Choroid plexus epithelial cell (primary cell): ENCODE data around the gene RBM23.

ENCODE experiments used
- DNase-seq: peaks from one replicate; pipeline ENCODE4 v3.0.0-alpha.2; 2010; ENCODE audit warnings: low read depth
- H3K4me3 ChIP-seq: 2 replicates; pipeline ENCODE4 v1.5.1; 2011; ENCODE audit warnings: low read depth, mild to moderate bottlenecking, control low read depth, low read length, moderate library complexity
- CTCF ChIP-seq: conservative IDR thresholded peaks from 2 replicates; pipeline ENCODE4 v1.5.1; 2011; ENCODE audit warnings: low read depth, mild to moderate bottlenecking, control low read depth, inconsistent platforms, low read length, moderate library complexity

The RBM23 gene

GRCh38 chr14:22928237-22929103 lies 9.5 kb upstream of the RBM23 start:
- no peak for TF ChIP-seq CTCF
- DNase-seq: peak; percentile 16
- peak overlapping the region; percentile 100 for H3K4me3 ChIP-seq

GRCh38 chr14:22926316-22926715 lies 7.4 kb upstream of the RBM23 start:
- DNase-seq: no peak
- no peak overlapping the region for H3K4me3 ChIP-seq
- TF ChIP-seq CTCF: no peak

- no peak for DNase-seq
- H3K4me3 ChIP-seq: no peak overlapping the region
- TF ChIP-seq CTCF: no peak
These were observed 6.6 kb upstream of the RBM23 start for GRCh38 chr14:22925513-22925912.

- no peak overlapping the region for H3K4me3 ChIP-seq
- no peak for TF ChIP-seq CTCF
- no peak for DNase-seq
These were observed 4.8 kb upstream of the RBM23 start for GRCh38 chr14:22923746-22924145.

- H3K4me3 ChIP-seq: no peak overlapping the region
- no peak for TF ChIP-seq CTCF
These were observed 3.3 kb upstream of the RBM23 start for GRCh38 chr14:22922294-22922693.

GRCh38 chr14:22920697-22921096 lies 1.7 kb upstream of the RBM23 start:
- no peak for TF ChIP-seq CTCF
- no peak for DNase-seq
- H3K4me3 ChIP-seq: no peak overlapping the region

More at GRCh38 chr14:22922294-22922693, 3.3 kb upstream of the RBM23 start:
- no peak for DNase-seq

- no peak for TF ChIP-seq CTCF
- peak overlapping the region; percentile 47 for H3K4me3 ChIP-seq
- no peak for DNase-seq
These were observed 612 bp upstream of the RBM23 start for GRCh38 chr14:22919601-22919921.
